Brain pericyte (primary cell): ENCODE results near the gene SMIM35.

Source experiments
- DNase-seq: peaks from one replicate; pipeline ENCODE4 v3.0.0-alpha.2; 2012; ENCODE audit warnings: low read depth, low spot score

The SMIM35 gene

DNA sequence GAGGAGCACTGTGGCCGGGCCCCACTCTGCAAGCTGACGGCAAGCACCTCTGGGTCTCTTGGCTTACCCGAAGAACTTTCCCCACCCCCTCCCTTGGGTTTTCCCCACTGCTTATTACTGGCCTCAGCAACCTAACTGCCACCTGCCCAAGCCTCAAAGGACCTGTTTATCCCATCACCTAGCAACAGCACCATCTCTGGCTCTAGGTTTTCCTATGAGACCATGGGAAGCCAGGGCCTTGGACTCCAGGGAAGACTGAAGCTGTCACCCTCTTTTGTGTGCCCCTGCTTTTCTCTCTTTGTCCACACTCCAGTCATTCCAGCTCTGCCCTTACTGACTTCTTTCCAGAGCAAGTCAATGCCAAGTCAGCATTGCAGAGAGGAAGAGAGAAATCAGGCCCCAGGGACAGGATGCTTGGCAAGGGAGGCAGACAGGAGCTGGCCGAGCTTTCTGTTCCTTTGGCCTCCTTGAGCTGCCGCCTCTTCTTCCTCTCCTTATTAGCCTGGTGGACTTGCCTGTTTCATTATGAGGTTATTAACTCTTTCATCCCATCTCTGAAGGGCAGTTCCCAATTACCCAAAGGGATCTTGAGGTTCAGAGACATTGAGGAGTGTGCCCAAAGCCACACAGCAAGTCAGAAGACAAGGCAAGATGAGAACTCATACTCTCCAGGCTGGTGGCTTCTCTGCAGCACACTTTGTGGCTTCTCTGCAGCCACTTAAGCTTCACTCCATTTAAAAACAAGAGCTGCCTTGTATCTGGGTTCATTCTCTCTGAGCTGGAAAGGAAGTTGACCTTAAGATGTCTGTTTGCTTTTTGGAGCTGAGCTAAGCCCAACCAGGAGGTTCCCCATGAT lies at the start of gene SMIM35:
Gene SMIM35 (minus strand): TSS at position 51 of the 856 bp plus-strand sequence. CDS start 206 bp downstream, outside the sequence.
- DNase-seq: no peak

DNA sequence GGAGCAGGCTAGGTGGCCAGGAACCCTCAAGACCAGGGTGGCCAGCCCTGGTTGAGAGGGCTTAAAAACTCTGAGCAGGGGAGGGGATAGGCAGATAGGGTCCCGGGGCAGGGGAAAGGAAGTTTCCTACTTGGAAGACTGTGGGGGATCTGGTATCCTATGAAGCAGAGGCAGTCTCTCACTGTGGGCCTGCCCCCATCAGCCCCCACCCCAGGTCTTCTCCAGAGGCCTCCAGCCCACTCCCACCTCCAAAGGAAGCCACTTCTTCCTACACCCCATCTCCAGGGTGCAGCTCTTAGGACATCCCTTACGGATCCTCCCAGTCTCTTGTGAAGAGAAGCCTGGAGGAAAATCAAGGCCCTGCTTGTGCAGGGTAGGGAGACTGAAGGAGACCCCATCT lies 49.6 kb upstream of the SMIM35 start:
- no peak for DNase-seq

GRCh38 chr11:118135796-118136165 lies 49.0 kb upstream of the SMIM35 start:
- DNase-seq: no peak

DNA sequence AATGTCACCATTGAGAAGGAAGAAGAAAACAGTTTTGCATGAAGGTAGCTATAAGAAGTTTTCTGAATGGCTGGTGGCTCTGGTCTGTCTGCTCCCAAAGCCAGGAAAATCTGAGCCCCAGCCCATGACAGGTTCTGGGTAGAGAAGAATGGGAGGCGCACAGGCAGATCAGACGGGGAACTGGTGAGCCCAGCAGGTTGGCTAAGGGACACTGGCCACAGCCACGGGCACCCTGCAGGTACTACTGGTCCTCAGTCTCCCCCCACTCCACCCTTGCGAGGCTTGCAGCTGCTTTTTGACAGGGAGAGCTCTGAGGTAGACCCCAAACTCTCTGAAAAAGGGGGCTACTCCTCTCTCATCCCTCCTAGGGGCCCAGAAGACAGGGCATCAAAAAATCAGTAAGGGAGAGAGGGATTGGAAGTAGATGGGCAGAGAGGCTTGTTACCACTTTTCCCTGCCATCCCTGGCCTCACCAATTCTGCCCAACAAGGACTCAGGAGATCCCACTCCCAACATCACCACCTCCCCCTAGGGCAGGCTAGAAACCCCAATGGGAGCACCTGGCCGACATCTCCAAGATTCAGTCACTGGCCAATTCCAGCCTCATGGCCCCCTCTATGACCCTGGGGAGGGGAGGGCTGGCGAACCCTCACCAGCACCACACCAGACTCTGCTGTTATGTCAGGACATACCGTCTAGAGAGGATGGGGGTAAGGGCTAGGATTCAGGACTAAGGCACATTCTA lies 48.5 kb upstream of the SMIM35 start:
- no peak for DNase-seq

DNA sequence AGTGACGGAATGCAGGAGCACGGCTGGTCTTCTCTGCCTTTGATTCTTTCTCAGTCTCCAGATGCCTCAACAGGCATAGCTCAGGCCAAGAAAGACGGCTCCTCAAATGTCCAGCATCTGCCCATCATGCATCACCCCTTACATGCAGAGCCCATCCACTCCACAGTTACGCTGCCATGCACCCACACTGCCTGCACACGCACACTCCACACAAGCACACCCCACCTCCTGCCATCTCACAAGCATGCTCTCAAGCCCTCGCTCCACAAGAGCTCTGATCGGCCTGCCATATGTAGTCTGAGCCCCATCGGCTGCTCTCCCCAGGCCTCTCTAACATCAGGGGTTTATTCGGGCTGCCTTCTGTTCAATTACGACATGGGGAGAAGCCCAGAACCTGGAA lies 47.1 kb upstream of the SMIM35 start:
- no peak for DNase-seq

DNA sequence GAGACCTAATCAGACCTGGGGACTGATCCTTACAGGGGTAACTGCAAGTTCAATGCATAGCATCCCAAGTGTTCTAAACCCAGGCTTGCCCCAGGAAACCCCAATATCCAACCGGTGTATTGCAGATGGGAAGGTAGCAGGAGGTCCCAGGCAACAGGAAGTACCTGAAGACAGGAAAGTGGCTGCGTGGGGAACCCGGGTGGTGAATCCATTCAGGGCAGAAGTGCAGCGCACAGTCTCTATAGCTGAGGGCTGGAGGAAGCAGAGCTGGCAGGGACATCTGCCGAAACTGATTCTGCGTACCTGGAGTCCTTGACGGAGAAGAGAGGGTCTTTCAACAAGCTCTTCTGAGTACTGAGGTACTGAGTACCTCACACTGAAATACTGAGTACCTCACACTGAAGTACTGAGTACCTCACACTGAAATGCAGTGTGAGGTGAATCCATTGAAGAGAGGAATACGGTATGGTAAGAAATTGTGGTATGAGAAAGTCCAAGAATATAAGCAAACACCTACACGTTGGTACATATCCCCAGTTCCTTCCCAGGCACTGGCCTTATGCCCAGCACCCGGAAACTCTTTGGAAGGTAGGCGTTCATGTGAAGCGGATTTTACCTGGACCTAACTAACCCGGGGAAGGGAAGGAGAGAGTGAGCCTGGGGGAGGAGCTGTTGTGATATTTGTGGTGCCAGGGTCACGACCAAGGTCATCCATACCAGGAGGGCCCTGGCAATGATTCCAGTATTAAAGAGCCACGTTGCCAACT lies 45.8 kb upstream of the SMIM35 start:
- no peak for DNase-seq

DNA sequence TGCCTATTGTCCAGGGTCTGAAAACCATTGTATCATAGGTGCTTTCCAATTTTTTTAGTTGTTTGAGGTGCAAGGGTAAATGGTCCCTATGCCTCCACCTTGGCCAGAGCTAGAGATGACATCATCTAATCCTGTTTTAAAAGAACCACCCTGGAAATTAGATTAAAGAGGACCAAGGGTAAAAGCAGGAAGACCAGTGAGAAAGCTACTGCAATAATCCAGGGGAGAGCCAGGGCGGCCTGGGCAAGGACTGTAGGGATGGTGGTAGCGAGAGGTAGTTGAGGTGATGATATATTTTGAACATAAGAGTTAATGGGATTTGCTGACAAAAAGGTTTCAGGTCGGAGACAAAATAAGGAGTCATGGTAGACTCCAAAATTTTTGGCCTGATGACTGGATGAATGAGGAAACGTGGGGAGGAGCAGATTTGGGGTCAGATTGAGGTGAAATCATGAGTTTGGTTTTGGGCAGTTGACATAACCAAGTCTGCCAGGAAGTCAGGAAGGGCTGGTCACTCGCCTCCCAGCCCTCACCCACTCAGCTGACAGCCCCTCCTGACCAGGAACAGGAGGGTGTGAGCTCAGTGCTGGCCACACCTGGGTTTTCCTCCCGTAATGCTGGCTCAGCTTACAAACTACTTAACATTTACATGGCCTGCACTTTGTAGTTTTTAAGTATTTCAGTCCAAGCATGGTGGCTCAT lies 42.9 kb upstream of the SMIM35 start:
- no peak for DNase-seq

DNA sequence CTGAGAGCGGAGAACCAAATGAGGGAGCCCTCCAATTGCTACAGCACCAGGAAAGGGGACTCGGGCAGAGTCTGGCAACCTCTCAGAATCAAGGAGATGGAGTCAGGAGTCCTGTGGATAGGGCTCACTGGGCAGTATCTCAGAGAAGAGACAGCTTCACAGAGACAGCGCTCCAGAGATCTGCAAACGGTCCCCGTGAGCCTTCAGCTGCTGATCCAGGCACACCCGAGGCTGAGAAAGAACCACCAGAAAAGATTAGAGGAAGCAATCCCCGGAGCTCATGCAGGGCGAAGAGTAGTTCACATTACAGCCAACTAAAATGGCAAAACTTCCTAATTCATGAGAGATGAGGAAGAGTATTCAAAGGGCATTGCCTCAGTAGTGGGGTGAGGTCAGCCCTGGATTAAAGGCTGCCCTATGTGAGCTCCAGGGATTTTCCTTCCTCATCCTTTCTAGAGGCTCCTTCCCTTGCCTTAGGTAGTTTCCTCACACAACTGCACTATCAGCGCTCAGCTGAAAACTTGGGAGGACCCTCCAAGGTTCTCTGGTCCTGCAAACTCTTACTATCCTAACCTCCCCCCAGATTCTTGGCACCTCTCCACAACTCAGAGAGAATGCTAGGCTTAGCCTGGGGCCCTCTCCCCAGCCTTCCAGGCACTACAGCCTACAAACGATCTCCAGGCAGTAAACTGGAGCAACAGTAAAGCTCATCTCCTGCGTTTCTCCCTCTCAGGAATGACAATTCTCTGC lies 42.1 kb upstream of the SMIM35 start:
- no peak for DNase-seq

DNA sequence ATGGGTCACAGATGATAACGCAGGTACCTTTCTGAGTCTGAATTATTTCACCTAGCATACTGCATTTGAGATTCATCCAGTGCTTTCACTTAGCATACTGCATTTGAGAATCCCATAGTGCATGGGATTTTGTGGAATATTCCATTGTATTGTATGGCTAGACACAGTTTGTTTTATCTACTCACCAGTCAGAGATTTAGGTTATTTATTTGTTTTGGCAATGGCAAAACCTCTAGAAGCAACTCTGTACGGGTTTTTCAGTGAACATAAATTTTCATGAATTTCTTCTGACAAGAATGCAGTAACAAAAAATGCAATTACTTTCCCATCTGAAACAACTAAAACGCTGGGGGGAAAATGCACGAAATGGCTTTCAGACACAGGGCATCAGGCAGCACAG lies 41.5 kb upstream of the SMIM35 start:
- DNase-seq: no peak

- no peak for DNase-seq
These were observed 39.5 kb upstream of the SMIM35 start for GRCh38 chr11:118126082-118126838.

DNA sequence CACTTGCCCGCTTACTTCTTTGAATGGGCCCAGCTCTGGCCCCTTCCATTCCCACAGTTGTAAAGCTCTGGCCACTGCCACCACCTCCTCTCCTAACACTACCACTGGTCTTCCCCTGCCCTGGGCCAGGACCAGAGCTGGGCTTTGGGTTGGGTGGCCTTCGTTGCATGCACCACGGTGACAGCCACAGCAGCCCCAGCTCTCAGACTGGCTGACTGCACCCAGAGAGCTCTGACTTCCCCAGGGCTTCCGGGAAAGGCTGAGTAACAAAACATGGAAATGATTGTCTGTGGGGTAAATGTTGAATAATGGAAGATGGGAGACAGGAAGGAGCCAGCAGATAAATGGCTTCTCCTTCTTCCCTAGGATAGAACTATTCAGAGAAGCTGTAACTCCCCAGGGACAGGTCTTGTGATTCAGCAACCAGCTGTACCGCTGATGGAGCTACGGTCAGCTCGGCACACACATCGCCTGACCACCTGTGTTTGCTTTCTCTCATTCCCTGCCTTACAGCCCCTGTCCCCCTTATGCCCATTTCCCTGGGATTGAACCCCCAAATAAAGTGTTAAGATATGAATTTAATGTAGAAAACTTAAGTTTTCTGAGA lies 38.3 kb upstream of the SMIM35 start:
- no peak for DNase-seq

GRCh38 chr11:118120793-118121192 lies 34.0 kb upstream of the SMIM35 start:
- no peak for DNase-seq

DNA sequence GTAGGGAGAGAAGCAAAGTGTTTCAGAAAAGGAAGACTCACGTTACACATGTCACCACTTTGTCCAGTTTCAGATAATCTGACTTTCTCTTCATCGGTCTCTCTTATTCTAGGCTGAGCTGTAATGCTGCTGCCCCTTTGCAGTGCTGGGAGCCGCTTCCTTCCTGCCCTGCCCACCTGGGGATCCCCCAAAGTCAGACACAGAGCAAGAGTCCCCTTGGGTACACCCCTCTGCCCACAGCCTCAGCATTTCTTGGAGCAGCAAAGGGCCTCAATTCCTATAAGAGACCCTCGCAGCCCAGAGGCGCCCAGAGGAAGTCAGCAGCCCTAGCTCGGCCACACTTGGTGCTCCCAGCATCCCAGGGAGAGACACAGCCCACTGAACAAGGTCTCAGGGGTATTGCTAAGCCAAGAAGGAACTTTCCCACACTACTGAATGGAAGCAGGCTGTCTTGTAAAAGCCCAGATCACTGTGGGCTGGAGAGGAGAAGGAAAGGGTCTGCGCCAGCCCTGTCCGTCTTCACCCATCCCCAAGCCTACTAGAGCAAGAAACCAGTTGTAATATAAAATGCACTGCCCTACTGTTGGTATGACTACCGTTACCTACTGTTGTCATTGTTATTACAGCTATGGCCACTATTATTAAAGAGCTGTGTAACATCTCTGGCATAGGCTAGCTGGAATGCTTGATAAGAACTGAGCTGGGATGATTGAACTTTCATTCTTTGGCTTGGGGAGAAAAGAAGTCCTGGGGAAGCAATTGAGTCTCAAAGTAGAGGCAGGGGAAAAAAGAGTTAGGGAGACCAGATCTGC lies 31.2 kb upstream of the SMIM35 start:
- DNase-seq: no peak

DNA sequence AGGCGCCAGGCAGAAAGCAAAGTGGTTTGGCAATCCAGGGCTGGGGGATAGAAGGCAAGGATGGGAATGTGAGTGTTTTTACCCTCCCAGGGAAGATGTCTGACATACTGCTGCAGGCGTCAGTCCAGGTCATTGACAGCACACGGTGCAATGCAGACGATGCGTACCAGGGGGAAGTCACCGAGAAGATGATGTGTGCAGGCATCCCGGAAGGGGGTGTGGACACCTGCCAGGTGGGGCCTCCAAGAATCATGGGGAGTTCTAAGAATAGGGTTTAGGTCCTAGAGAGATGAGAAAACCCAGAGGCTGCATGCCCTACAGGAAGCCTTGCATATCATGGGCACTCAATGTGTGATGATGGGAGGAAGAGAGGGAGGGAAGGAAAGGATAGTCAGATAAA lies 28.3 kb upstream of the SMIM35 start:
- DNase-seq: no peak

- no peak for DNase-seq
These were observed 27.5 kb upstream of the SMIM35 start for GRCh38 chr11:118114266-118114665.

DNA sequence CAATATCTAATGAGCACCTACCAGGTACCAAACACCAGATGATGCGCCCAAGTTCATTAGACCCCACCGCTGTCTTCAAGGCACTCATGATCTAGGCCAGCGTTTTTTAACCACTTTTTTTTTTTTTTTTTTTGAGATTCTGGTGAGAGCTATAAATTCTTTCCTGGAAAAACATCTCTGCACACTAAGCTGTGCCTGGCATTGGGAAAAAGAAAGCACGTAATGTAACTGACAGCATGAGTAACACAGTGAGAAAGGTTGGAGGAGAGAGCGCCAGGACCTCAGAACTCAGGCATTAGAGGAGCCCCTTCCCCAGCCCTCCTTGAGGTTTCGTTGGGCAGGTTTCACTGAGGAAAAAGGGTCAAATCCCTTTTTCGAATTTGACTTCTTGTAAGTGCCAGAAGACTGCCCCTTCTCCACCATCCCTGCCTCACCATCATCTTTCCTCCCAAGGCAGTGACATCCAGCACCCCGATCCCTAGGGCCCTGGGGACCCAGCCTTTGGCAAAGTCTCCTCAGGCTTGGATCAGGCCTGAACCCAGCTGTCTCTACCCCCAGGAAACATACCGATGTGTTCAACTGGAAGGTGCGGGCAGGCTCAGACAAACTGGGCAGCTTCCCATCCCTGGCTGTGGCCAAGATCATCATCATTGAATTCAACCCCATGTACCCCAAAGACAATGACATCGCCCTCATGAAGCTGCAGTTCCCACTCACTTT lies 26.1 kb upstream of the SMIM35 start:
- DNase-seq: no peak

GRCh38 chr11:118111744-118112035 lies 24.9 kb upstream of the SMIM35 start:
- DNase-seq: no peak

- DNase-seq: no peak
These were observed 24.4 kb upstream of the SMIM35 start for GRCh38 chr11:118111019-118111743.
